CD4-positive, CD25-positive, alpha-beta regulatory T cell (primary cell): ENCODE measurements around the gene NUP210. TPM values are rescaled to one million over a fixed set of nuclear protein-coding genes. Genes with fewer than 3 reads are reported as not detected.
"Not testable (repeated sequence)": the region's sequence is repeated elsewhere in the genome, so short reads cannot be mapped to it uniquely, and the experiment has no call there.

Source experiments
- ATAC-seq, 2 donors: fragments of 150-1000 bp; cut with Tn5 transposase; one replicate each; pipeline ENCODE4 v1.10.0; 2021; ENCODE audit warnings: low read depth in 2 of 2, moderate number of reproducible peaks in 2 of 2, moderate library complexity in 1 of 2
- DNase-seq, 3 donors: peaks; one replicate each; pipeline versions ENCODE4 v3.0.0 to v3.0.0-alpha.2; 2012 to 2022; ENCODE audit warnings: mixed read lengths in 1 of 3
- H3K27ac ChIP-seq: one replicate; pipeline ENCODE4 v1.7.0; 2013; ENCODE audit warnings: mild to moderate bottlenecking, low read length; ENCODE audit not compliant: insufficient read depth, poor library complexity, severe bottlenecking
- H3K27me3 ChIP-seq: one replicate; pipeline ENCODE4 v1.7.0; 2013; ENCODE audit warnings: low read length; ENCODE audit not compliant: control insufficient read depth, insufficient read depth
- H3K36me3 ChIP-seq: one replicate; pipeline ENCODE4 v1.7.0; 2013; ENCODE audit warnings: mild to moderate bottlenecking, low read length, moderate library complexity; ENCODE audit not compliant: control insufficient read depth, insufficient read depth
- H3K4me1 ChIP-seq: 2 replicates; pipeline ENCODE4 v1.7.0; 2013; ENCODE audit warnings: mild to moderate bottlenecking, low read length; ENCODE audit not compliant: insufficient read depth, control insufficient read depth, poor library complexity, severe bottlenecking
- H3K4me3 ChIP-seq: one replicate; pipeline ENCODE4 v1.7.0; 2013; ENCODE audit warnings: low read depth, mild to moderate bottlenecking, low read length, moderate library complexity
- H3K9me3 ChIP-seq, 2 experiments: 1 replicate in 1 of 2; 2 replicates in 1 of 2; pipeline ENCODE4 v1.7.0; 2013; ENCODE audit warnings: low read length in 2 of 2, mild to moderate bottlenecking in 1 of 2, moderate library complexity in 1 of 2; ENCODE audit not compliant: control insufficient read depth in 2 of 2
- H3K27ac Mint-ChIP-seq, 3 donors: one replicate each; pipeline ENCODE4 v1.8.0; 2020 to 2022; ENCODE audit warnings: mild to moderate bottlenecking in 3 of 3, mixed read lengths in 3 of 3, moderate library complexity in 2 of 3
- H3K27me3 Mint-ChIP-seq: one replicate; pipeline ENCODE4 v1.8.0; 2022; ENCODE audit warnings: mild to moderate bottlenecking, mixed read lengths
- H3K36me3 Mint-ChIP-seq: one replicate; pipeline ENCODE4 v1.8.0; 2020; ENCODE audit warnings: mixed read lengths
- H3K4me1 Mint-ChIP-seq, 4 donors: one replicate each; pipeline ENCODE4 v1.8.0; 2020 to 2022; ENCODE audit warnings: mixed read lengths in 4 of 4, mild to moderate bottlenecking in 1 of 4
- H3K4me3 Mint-ChIP-seq, 4 donors: one replicate each; pipeline ENCODE4 v1.8.0; 2020 to 2022; ENCODE audit warnings: mild to moderate bottlenecking in 4 of 4, mixed read lengths in 4 of 4, moderate library complexity in 3 of 4
- H3K9me3 Mint-ChIP-seq, 7 donors: one replicate each; pipeline ENCODE4 v1.8.0; 2020 to 2022; ENCODE audit warnings: mixed read lengths in 7 of 7, mild to moderate bottlenecking in 3 of 7, moderate library complexity in 2 of 7
- polyA plus RNA-seq, 4 donors: library from polyadenylated mRNA; unstranded; fragments of 300-500 nt; fragmentation: Illumina TruSeq; gene quantifications; one replicate each; pipeline ENCODE4 v1.2.3, GENCODE V29; 2021
- total RNA-seq: library from RNA; stranded (reverse); gene quantifications from one replicate; pipeline ENCODE4 v1.2.3, GENCODE V29; 2022

Gene NUP210
- total and polyA plus RNA-seq, 5 donors from 2014 or later, result 42.4 to 125 (median 45.4) TPM

- peaks cover 98% of the 10 kb centered on the region for H3K36me3 ChIP-seq
- no peak for ATAC-seq
- H3K4me1 Mint-ChIP-seq, result peaks cover 4 to 22% (median 9%) of the 10 kb centered on the region in 4 donors
- peak overlapping the region in 2 of 3 donors; percentile 74 to 83 for H3K27ac Mint-ChIP-seq
- no peaks in the 10 kb centered on the region for H3K9me3 ChIP-seq
- H3K4me3 ChIP-seq, result no peak overlapping the region
- H3K27me3 ChIP-seq, result no peaks in the 10 kb centered on the region
- DNase-seq, result peak in 2 of 3 donors; percentile 16 to 28
- no peak overlapping the region for H3K4me3 Mint-ChIP-seq
- H3K36me3 Mint-ChIP-seq, result peaks cover 44% of the 10 kb centered on the region
- H3K27ac ChIP-seq, result no peak overlapping the region
- no peaks in the 10 kb centered on the region for H3K27me3 Mint-ChIP-seq
- H3K4me1 ChIP-seq, result peaks cover 5% of the 10 kb centered on the region
- no peaks in the 10 kb centered on the region for H3K9me3 Mint-ChIP-seq
These were observed 28.8 kb downstream of the NUP210 start for GRCh38 chr3:13391308-13391707.

GRCh38 chr3:13389378-13389777 lies 30.7 kb downstream of the NUP210 start:
- peaks cover 4 to 28% (median 10%) of the 10 kb centered on the region in 4 donors for H3K4me1 Mint-ChIP-seq

GRCh38 chr3:13388816-13389215 lies 31.3 kb downstream of the NUP210 start:
- no peak overlapping the region for H3K27ac Mint-ChIP-seq
- Histone ChIP-seq H3K4me3 (no peak overlapping the region), H3K4me1 (peaks cover 5% of the 10 kb centered on the region), H3K27ac (no peak overlapping the region), H3K27me3 (no peaks in the 10 kb centered on the region), H3K36me3 (peaks cover 97% of the 10 kb centered on the region), H3K9me3 (no peaks in the 10 kb centered on the region)
- peaks cover 4 to 26% (median 10%) of the 10 kb centered on the region in 4 donors for H3K4me1 Mint-ChIP-seq
- peak overlapping the region in 1 of 4 donors; percentile 4 for H3K4me3 Mint-ChIP-seq
- ATAC-seq (no peak), DNase-seq (no peak)
- no peaks in the 10 kb centered on the region for H3K27me3 Mint-ChIP-seq
- peaks cover 50% of the 10 kb centered on the region for H3K36me3 Mint-ChIP-seq
- H3K9me3 Mint-ChIP-seq, result no peaks in the 10 kb centered on the region

More at GRCh38 chr3:13389378-13389777, 30.7 kb downstream of the NUP210 start:
- ATAC-seq (no peak), DNase-seq (no peak)
- Histone ChIP-seq H3K4me1 (peaks cover 5% of the 10 kb centered on the region), H3K9me3 (no peaks in the 10 kb centered on the region), H3K36me3 (peaks cover 98% of the 10 kb centered on the region), H3K27me3 (no peaks in the 10 kb centered on the region), H3K27ac (no peak overlapping the region), H3K4me3 (no peak overlapping the region)
- Mint-ChIP-seq H3K27ac (no peak overlapping the region), H3K9me3 (no peaks in the 10 kb centered on the region), H3K27me3 (no peaks in the 10 kb centered on the region), H3K36me3 (peaks cover 52% of the 10 kb centered on the region), H3K4me3 (peak overlapping the region in 1 of 4 donors; percentile 4)

- DNase-seq, result no peak
- Mint-ChIP-seq H3K9me3 (no peaks in the 10 kb centered on the region), H3K4me1 (peaks cover 0 to 15% (median 5%) of the 10 kb centered on the region in 4 donors), H3K27me3 (no peaks in the 10 kb centered on the region), H3K27ac (peak overlapping the region in 2 of 3 donors; percentile 14 to 80), H3K36me3 (peaks cover 40% of the 10 kb centered on the region), H3K4me3 (no peak overlapping the region)
- peaks cover 98% of the 10 kb centered on the region for H3K36me3 ChIP-seq
- H3K27me3 ChIP-seq, result no peaks in the 10 kb centered on the region
- no peak for ATAC-seq
- no peak overlapping the region for H3K27ac ChIP-seq
- no peak overlapping the region for H3K4me3 ChIP-seq
- H3K9me3 ChIP-seq, result no peaks in the 10 kb centered on the region
- H3K4me1 ChIP-seq, result peaks cover 5% of the 10 kb centered on the region
These were observed 34.7 kb downstream of the NUP210 start for GRCh38 chr3:13385373-13385965.

- peaks cover 0 to 11% (median 4%) of the 10 kb centered on the region in 4 donors for H3K4me1 Mint-ChIP-seq
- ATAC-seq (no peak), DNase-seq (no peak)
- H3K4me1 ChIP-seq, result no peaks in the 10 kb centered on the region
- H3K36me3 Mint-ChIP-seq, result peaks cover 45% of the 10 kb centered on the region
- no peaks in the 10 kb centered on the region for H3K9me3 ChIP-seq
- H3K27ac Mint-ChIP-seq, result peak overlapping the region in 1 of 3 donors; percentile 80
- no peak overlapping the region for H3K27ac ChIP-seq
- no peak overlapping the region for H3K4me3 ChIP-seq
- no peaks in the 10 kb centered on the region for H3K27me3 Mint-ChIP-seq
- peaks cover 95% of the 10 kb centered on the region for H3K36me3 ChIP-seq
- H3K4me3 Mint-ChIP-seq, result no peak overlapping the region
- no peaks in the 10 kb centered on the region for H3K9me3 Mint-ChIP-seq
- no peaks in the 10 kb centered on the region for H3K27me3 ChIP-seq
These were observed 39.2 kb downstream of the NUP210 start for GRCh38 chr3:13380971-13381370.

- Histone ChIP-seq H3K36me3 (peaks cover 94% of the 10 kb centered on the region), H3K27me3 (no peaks in the 10 kb centered on the region), H3K4me1 (no peaks in the 10 kb centered on the region), H3K9me3 (no peaks in the 10 kb centered on the region), H3K27ac (no peak overlapping the region), H3K4me3 (no peak overlapping the region)
- Mint-ChIP-seq H3K36me3 (peaks cover 35% of the 10 kb centered on the region), H3K4me3 (no peak overlapping the region), H3K9me3 (no peaks in the 10 kb centered on the region), H3K4me1 (peaks cover 0 to 8% (median 2%) of the 10 kb centered on the region in 4 donors), H3K27me3 (no peaks in the 10 kb centered on the region), H3K27ac (no peak overlapping the region)
- ATAC-seq (no peak), DNase-seq (no peak)
These were observed 40.8 kb downstream of the NUP210 start for GRCh38 chr3:13379201-13379830.

GRCh38 chr3:13378155-13378554 lies 42.0 kb downstream of the NUP210 start:
- Histone ChIP-seq H3K27ac (no peak overlapping the region), H3K4me3 (no peak overlapping the region), H3K4me1 (no peaks in the 10 kb centered on the region), H3K27me3 (no peaks in the 10 kb centered on the region), H3K36me3 (peaks cover 96% of the 10 kb centered on the region), H3K9me3 (no peaks in the 10 kb centered on the region)
- peaks cover 35% of the 10 kb centered on the region for H3K36me3 Mint-ChIP-seq
- no peak for DNase-seq
- no peak for ATAC-seq
- no peak overlapping the region for H3K4me3 Mint-ChIP-seq
- H3K27ac Mint-ChIP-seq, result peak overlapping the region; percentile 81 to 88 (median 82)
- H3K9me3 Mint-ChIP-seq, result no peaks in the 10 kb centered on the region
- no peaks in the 10 kb centered on the region for H3K27me3 Mint-ChIP-seq
- H3K4me1 Mint-ChIP-seq, result peaks cover 0 to 8% (median 2%) of the 10 kb centered on the region in 4 donors

GRCh38 chr3:13377741-13378140 lies 42.4 kb downstream of the NUP210 start:
- H3K4me1 Mint-ChIP-seq, H3K27me3 Mint-ChIP-seq, DNase-seq, H3K27me3 ChIP-seq, H3K9me3 ChIP-seq, H3K27ac ChIP-seq, ATAC-seq, H3K4me1 ChIP-seq, H3K9me3 Mint-ChIP-seq, H3K4me3 Mint-ChIP-seq, H3K4me3 ChIP-seq: not testable (repeated sequence)
- Mint-ChIP-seq H3K36me3 (peaks cover 35% of the 10 kb centered on the region), H3K27ac (peak overlapping the region; percentile 81 to 88 (median 82))
- peaks cover 96% of the 10 kb centered on the region for H3K36me3 ChIP-seq
